Brain microvascular endothelial cell (primary cell): ENCODE results near the gene DPT.

ENCODE experiments used
- DNase-seq: peaks from one replicate; pipeline ENCODE4 v3.0.0-alpha.2; 2020
- H3K27ac ChIP-seq: fragments of 250-450 bp; sonication (Bioruptor Pico); 2 replicates; pipeline ENCODE4 v1.5.1; 2020; ENCODE audit warnings: mild to moderate bottlenecking, moderate library complexity
- H3K27me3 ChIP-seq: fragments of 250-450 bp; sonication (Bioruptor Pico); replicated peaks from 2 replicates; pipeline ENCODE4 v1.5.1; 2020; ENCODE audit warnings: mild to moderate bottlenecking
- H3K36me3 ChIP-seq: fragments of 250-450 bp; sonication (Bioruptor Pico); replicated peaks from 2 replicates; pipeline ENCODE4 v1.5.1; 2020; ENCODE audit warnings: mild to moderate bottlenecking
- H3K4me3 ChIP-seq: 2 replicates; pipeline ENCODE4 v1.5.1; 2011; ENCODE audit warnings: low read depth, mild to moderate bottlenecking, control low read depth, low read length, moderate library complexity
- in situ Hi-C: cut with HindIII; loops from 2 replicates; pipeline ENCODE4 v1.10.0; 2017; ENCODE audit warnings: low sequenced_read_pairs, low pct_ligation_motif_present
- TF ChIP-seq, protein P1 (sequence below): IDR thresholded peaks from 2 replicates; pipeline ENCODE4 v1.5.1; 2011; ENCODE audit warnings: low read depth, mild to moderate bottlenecking, moderate library complexity, low read length, control low read depth, inconsistent platforms; ENCODE audit errors: missing control alignments

Gene DPT

DNA sequence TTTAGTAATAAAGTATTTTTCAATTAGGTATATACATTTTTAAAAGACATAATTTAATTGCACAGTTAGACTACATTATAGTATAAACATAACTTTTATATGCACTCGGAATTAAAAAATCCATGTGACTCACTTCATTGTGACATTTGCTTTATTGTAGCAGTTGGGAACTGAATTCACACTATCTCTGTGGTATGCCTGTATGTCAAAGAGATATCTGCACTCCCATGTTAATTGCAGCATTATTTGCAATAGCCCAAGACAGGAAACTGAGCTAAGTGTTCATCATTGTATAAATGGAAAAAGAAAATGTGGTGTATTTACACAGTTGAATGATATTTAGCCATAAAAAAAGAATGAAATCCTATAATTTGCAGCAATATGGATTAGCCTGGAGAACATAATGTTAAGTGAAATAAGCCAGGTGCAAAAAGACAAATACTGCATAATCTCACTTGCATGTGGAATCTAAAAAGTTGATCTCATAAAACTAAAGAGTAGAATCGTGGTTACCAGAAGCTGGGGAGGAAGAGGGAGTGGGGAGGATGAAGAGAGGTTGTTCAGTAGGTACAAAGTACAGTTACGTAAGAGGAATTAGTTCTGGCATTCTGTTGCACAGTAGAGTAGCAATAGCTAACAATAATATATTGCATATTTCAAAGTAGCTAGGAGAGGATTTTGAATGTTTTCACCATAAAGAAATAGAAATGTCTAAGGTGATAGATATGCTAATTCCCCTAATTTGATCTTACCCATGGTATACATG lies 64.8 kb downstream of the DPT start:
- DNase-seq: no peak
- Histone ChIP-seq H3K27me3 (no peaks in the 10 kb centered on the region), H3K27ac (no peak overlapping the region), H3K4me3 (no peak overlapping the region), H3K36me3 (no peaks in the 10 kb centered on the region)
- in situ Hi-C loops: no loop called here
- TF ChIP-seq, protein P1, sequence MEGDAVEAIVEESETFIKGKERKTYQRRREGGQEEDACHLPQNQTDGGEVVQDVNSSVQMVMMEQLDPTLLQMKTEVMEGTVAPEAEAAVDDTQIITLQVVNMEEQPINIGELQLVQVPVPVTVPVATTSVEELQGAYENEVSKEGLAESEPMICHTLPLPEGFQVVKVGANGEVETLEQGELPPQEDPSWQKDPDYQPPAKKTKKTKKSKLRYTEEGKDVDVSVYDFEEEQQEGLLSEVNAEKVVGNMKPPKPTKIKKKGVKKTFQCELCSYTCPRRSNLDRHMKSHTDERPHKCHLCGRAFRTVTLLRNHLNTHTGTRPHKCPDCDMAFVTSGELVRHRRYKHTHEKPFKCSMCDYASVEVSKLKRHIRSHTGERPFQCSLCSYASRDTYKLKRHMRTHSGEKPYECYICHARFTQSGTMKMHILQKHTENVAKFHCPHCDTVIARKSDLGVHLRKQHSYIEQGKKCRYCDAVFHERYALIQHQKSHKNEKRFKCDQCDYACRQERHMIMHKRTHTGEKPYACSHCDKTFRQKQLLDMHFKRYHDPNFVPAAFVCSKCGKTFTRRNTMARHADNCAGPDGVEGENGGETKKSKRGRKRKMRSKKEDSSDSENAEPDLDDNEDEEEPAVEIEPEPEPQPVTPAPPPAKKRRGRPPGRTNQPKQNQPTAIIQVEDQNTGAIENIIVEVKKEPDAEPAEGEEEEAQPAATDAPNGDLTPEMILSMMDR: no peak

DNA sequence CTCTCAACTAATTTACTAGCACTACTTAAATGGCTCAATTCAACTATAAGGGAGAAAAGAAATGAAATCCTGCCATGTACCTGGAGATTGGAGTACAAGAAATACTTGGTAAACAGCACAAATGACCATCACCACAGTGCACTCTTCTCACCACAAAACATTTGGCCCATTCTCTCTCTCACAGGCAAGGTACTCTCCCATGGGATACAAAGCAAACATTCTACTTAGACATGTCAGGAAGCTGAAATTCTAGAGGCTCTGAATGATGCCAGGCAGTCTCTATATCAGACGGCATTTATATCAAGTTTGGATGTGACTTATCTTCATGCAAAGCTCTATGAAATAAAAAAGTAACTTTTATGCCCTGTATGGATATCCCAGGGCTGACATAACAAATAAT lies 72.5 kb downstream of the DPT start:
- no peak for DNase-seq
- in situ Hi-C loops: no loop called here
- TF ChIP-seq, protein P1: no peak
- Histone ChIP-seq H3K4me3 (no peak overlapping the region), H3K36me3 (no peaks in the 10 kb centered on the region), H3K27ac (no peak overlapping the region), H3K27me3 (no peaks in the 10 kb centered on the region)

DNA sequence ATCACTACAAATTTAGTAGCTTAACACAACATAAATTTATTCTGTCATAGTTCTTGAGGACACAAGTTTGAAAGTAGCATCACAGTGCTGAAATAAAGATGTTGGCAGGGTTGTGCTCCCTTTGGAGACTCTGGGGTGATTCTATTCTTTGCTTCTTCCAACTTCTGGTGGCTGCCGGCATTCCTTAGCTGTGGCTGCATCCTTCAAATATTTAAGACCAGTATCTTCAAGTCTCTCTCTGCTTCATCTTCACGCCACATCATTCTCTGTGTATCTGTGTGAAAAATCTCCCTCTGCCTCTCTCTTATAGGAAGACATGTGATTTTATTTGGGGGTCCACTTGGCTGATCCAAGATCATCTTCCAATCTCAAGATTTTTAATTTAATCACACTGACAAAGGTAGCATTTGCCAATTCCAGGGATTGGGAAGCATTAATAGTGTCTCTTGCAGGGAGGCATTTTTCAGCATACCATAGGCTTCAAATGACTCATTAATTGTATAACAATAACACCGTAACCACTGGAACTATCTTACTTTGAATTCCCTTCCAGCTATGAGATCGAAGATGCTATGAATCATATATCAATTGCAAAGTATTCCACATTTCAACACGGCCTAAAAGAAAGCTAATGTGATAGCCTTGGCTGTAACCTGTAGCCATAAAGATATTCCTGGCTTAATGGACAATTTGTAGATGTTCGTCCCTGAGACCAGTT lies 74.6 kb downstream of the DPT start:
- H3K4me3 ChIP-seq: no peak overlapping the region
- no peak for DNase-seq
- no peaks in the 10 kb centered on the region for H3K36me3 ChIP-seq
- H3K27me3 ChIP-seq: no peaks in the 10 kb centered on the region
- H3K27ac ChIP-seq: no peak overlapping the region
- in situ Hi-C loops: no loop called here
- TF ChIP-seq, protein P1: no peak

DNA sequence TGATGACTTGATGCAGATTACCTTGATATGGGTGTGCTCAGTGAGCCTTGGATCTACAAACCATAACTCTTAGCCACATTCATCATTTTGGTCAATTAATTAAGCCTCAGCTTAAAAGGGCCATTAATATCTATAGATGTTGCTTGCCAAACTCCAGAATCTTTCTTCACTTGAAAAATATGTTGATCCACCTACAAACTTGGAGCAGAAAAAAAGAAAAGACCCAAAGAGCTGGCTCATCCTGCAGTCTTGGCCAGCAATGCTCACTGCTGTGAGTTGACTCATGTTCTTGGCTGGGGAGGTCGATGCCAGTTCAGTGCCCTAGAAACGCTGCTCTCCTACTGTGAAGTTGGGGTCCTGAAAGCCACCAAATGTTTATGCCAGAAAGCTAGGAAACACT lies 75.4 kb downstream of the DPT start:
- no peak overlapping the region for H3K27ac ChIP-seq

DNA sequence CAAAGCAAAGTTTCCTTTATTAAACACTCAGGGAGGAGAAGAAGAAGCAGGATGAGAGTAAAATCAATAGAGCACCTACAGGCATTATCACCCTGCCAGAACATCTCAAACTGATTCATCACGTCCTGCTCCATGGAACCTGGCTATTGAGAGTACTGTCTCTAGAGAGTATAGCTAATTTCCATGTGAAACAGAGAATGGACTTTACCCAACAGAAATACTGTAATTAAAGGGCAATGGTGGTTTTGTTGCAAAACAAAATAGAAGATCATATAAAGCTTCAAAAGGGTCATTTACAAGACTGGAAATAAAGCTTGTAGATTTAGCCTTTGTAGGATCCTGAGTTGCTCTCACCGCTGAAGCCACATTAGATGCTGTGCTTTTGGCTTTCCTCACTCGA lies 83.3 kb downstream of the DPT start:
- TF ChIP-seq, protein P1: no peak
- Histone ChIP-seq H3K4me3 (no peak overlapping the region), H3K27me3 (no peaks in the 10 kb centered on the region), H3K27ac (no peak overlapping the region), H3K36me3 (no peaks in the 10 kb centered on the region)
- in situ Hi-C loops: loop anchor here (25.0 kb wide), 1 partner anchor 492 kb away; no protein-coding TSS in a partner anchor
- no peak for DNase-seq

More for the DNA sequence above, 75.4 kb downstream of the DPT start:
- TF ChIP-seq, protein P1: no peak
- in situ Hi-C loops: no loop called here
- Histone ChIP-seq H3K4me3 (no peak overlapping the region), H3K36me3 (no peaks in the 10 kb centered on the region), H3K27me3 (no peaks in the 10 kb centered on the region)
- DNase-seq: no peak
